EL (cell line): ENCODE measurements around the gene SLC39A8.
"Not testable (repeated sequence)": the region's sequence is repeated elsewhere in the genome, so short reads cannot be mapped to it uniquely, and the experiment has no call there.

Source experiments
- DNase-seq: peaks from one replicate; pipeline ENCODE4 v3.0.0-alpha.2; 2016

The SLC39A8 gene

DNA sequence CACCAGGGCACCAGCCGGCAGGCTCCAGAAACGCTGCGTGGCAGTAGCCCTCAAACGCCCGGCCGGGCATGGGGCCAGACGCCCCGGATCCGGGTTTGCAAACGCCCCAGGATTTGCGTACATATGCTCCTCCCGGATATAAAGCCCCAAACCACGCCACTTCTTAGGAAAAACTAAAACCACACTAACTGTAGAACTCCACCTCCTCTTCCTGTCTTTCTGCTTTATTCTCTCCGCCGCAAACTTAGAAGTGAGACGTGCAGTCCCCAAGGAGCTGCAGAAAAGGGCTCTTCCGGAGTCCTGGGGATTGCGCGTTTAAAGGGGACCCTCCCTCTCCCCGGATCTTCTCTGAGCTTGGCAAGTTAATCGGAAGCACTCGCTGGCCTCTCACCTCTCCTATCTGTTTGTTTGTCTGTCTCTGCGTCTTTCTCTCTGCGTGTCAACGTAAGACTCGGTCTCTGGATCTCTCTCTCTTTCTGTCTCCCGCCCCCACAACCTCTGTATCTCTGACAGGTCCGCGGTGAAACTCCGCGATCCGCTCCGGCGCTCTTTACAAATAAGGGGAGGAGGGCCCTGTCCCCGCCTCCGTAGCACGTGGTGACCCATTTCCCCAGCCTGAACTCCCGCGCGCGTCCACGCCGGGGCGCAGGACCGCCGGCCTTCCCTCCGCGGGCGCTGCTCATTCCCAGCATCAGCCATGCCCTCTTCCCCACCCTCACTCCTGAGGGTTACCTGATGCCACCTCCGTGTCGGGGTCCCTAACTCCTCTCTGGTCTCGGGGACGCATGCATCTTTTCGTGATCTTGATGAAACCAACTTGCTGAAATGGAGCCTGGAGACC, at the start of gene SLC39A8:
TSS of gene SLC39A8 (minus strand) at position 529 of the 841 bp plus-strand sequence. CDS start 820 bp downstream, outside the sequence.
- peak; percentile 78 for DNase-seq

DNA sequence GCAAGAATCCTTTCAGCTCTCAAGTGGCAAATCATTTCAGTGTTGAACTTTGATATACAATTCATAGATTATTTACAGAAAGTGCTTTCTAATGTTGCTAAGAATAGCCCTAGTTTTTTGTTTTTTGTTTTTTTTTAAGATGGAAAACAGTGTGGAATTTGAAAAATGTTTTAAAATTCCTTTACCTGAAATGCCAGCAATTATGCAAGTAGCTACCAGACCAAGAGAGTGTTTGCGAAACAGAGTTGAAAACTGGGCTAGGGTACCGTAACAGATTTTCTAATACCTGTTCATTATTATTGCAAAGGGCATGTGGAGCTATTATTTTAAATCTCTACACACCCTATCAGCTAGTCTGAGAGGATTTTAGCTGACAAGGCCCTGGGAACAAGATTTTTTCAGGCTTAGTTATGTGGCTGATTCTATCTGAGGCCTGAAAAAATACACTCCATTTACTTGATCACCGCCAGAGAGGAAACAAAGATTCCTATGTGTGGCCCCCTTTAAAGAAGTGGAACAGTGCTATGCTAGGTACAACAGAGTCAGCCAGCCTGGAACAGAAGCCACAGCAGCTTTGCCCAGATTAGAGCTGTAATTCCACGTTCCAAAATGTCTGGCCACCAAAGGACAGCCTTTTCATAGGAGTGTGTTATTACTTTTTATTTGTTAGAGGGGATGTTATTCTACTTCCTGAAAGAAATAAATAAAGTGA, 46.9 kb upstream of the SLC39A8 start:
- no peak for DNase-seq

DNA sequence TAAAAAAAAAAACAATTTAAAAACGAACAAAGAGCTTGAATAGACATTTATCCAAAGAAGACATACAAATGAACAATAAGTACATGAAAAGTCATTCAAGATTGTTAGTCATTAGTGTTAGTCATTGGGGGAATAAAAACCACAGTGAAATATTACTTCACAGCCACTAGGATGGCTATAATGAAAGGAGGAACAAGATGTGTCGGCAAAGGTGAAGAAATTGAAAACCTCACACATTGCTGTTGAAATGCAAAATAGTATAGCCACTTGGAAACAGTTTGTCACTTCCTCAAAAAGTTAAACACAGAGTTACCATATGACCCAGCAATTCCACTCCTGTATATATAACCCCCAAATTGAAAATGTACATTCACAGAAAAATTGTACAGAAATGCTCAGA, 45.2 kb upstream of the SLC39A8 start:
- peak; percentile 8 for DNase-seq

DNA sequence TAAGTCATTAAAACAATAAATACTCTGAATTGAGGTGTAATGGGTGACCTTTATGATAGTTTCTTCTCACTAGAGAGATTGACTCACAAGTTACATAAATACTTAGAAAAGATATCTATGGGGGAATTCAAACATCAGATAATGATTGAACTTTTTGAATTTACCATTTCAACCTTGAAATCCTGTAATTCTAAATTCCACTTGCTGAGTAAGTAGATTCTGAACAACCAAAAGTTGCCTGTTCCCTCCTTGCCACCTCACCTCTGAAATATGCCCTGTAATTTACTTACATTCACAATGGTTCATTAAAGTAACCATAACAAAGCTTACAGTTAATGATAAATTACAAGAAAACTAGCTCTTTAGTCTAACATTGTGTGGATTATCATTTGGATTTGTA, 43.3 kb upstream of the SLC39A8 start:
- no peak for DNase-seq

DNA sequence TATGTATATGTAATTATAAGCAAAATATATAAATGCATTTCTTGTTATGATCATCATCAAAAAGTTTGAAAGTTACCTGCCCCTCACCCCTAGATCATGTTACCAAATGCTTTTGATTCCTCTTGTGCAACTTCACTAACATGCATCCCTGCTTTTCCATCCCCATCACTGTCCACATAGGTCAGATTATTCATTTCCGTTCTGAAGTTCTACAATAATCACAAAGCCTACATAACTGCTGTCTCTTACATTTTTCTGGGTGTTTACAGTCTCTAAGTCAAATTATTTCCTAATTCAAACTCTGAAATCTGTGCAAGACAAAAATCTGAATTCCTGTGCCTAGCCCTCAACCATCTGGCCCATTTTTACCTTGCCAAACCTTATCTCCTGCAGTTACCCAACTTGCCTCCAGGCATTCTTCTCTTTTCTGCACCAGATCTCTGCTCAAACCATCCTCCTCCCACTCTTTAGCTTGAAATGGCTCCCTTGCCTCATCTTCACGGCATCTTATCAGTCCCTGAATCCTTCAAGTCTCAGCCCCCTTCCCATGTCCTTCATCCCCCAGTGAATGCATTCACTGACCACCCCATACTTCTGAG, 42.4 kb upstream of the SLC39A8 start:
- peak; percentile 6 for DNase-seq

DNA sequence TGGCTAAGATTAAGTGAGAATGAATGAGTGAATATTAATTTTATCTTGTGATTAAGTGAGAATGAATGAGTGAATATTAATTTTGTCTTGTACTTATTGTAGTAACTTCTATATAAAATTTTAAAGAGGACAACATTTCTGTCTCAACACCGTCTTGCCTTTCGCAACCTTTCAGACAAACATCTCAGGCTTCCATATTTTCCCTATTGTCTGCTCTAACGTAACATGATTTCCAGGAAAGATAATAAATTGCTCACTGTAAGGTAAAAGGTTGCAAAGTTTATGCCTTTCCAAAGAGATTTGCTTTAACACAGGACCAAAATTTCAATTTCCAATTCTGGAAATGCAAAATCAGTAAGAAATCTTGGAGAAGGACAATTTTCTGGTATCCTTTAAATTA, 41.7 kb upstream of the SLC39A8 start:
- DNase-seq, result no peak

DNA sequence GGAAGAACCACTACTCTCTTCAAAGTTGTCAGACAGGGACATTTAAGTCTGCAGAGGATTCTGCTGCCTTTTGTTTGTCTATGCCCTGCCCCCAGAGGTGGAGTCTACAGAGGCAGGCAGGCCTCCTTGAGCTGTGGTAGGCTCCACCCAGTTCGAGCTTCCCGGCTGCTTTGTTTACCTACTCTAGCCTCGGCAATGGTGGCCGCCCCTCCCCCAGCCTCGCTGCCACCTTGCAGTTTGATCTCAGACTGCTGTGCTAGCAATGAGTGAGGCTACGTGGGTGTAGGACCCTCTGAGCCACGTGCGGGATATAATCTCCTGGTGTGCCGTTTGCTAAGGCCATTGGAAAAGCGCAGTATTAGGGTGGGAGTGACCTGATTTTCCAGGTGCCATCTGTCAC, 35.0 kb upstream of the SLC39A8 start:
- not testable (repeated sequence) for DNase-seq

DNA sequence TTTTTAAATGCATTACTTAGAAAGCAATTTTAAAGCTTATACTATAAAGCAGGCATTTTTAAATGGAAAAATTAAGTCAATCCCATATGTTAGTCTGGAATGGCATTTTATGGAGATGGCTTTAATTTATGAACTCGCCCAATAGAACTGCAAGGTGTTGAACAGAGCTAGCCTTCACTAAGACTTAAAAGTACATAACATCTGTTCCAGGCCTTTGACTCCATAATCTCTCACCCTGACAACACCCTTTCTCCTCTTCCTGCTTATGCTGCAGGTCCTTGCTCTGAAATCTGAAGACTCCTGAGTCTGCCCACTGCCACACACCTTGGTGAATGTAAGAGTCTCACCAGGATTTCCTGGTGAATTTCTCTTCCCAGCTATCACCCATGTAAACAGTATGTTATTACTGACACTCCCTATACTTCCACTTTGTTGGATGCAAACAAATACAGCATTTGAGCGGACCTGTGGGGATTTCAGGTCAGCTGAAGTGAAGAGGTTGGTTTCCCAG, 17.7 kb upstream of the SLC39A8 start:
- DNase-seq, result no peak

DNA sequence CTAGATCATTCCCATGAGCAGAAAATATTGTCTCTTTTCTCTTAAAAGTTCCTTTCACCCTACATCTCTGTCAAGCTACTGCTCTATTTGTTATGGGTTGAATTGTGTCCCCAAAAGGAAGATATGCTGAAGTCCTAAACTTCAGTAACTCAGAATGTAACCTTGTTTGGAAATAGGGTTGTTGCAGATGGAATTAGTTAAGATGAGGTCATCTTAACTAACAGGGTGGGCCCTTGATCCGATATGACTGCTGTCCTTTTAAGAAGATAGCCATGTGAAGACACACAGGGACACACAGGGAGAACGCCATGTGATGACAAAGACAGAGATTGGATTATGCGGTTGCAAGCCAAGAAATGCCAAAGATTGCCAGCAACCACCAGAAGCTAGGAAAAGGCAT, 12.8 kb upstream of the SLC39A8 start:
- DNase-seq, result no peak

DNA sequence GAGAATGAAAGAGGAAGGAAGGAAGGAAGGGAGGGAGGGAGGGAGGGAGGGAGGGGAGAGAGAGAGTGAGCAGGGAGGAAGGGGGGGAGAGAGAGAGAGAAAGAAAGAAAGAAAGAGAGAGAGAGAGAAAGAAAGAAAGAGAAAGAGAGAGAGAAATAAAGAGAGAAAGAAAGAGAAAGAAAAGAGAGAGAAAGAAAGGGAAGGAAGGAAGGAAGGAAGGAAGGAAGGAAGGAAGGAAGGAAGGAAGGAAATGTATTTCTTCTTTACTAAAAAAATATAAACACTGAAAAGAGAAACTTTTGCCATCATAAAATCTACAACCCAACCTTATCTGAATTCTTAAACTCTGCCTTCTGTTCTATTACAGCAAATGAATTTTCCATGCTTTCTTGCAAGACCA, 12.4 kb upstream of the SLC39A8 start:
- not testable (repeated sequence) for DNase-seq

DNA sequence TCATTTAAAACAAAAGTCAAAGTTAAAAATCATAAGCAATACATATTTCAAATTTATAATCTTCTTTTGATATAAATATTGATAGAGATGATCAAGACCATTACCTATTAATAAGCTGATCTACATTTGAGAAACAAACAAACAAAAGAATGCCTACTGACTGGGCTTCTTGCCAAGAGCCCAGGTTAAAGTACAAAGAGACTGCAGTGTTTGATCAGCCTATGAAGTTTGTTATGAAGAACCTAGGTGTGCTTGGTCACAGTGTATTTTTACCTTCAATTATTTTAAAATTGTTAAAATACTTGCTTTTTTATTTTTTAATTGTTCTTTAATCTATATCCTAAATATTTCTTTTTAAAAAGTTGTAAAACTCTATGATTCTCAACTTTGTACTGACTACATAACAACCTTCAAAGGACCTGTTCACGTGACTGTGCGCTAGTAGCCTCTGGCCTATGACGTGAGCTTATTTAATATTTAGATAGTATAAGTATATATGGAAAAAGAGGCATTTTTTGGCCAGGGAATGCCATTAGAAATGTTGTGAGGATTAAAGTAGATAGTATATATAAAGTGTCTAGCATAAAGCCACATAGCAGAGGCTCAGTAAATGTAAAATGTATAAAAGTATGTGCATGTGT, 11.4 kb upstream of the SLC39A8 start:
- no peak for DNase-seq

DNA sequence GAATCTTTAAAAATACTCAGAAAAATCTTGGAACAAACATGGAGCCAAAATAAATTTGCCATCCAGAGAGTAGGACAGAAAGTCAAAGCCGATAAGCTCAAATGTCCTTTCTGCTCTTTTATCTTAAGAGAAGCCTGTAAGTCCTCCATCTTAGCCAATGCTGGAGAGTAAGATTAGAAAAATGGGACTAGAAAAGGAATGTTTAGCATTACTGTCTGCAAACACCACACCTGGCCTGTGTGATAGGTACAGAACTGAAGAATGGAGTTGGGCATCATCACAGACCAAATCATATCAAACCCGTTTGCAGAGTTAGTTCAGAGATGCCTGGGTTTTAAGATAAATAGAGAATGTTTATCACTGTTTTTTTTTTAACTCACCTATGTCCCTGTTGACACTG, 10.5 kb upstream of the SLC39A8 start:
- no peak for DNase-seq

DNA sequence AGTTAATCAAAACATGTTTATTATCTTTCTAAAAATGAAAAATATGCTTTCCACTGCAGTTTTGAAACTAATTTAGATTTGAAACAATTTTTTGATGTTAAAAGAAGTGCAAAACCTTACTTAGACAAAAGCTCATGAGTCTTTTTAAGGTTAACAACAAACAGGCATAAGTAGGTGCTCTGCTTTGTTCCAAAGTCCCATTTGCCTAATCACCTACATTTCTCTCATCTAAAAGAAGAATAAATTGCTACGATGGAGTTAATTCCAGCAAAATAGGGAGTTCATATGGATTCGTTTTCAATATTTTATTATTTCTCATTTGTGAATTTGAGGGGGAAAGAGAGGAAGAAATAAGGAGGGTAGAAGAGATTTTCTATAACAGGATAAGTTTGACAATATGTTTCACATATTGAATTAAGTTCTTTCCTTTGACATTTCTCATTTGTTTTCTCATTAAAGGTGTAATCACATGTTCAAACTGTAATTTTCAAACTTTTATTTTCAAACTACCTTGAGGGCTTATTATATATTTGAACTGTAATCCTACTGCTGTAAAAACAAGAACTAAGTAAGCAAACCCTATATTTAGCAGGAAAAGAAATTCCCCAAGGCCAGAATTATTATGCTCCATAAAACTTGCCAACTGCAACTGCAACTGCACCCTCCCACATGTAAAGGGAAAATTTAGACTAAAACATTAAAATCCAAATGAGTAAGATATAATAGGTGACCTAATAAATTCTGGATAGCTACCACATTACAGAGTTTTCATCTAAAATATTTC, 9.6 kb upstream of the SLC39A8 start:
- no peak for DNase-seq

DNA sequence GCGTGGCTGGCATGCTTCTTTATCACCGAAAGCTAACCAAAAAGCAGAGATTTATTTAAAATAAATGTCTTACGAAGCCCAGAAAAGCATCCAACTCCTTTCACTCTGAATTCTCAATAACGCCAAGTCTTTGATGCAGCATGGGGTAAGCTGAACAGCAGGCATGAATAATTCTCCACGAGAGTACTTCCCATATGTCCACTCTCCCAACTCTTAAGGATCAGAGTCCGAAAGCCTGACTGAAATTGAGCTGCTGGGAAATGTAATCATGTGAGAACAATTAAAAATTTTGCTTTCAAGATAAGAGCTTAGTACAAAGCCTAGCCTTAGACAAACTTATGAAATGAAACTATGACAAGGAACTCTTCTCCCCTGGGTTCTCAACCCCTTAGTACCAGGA, 7.5 kb upstream of the SLC39A8 start:
- no peak for DNase-seq

DNA sequence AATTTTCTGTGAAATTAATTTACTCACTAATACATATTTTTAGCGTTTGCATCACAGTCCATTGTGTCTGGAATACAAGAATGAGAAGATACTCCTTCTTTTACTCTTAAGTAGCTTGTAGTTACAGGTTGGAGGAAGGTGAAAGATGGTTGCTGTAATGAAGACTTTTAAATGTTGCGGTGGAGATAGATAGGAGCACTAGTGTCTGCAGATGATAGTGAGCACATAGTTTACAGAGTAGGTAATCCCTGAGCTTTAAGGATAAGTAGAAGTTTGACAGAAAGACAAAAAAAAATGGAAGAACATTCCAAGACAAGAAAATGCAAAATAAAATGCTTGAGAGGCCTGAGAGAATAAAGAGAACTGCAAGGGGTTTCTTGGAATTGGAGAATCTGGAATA, 5.4 kb upstream of the SLC39A8 start:
- no peak for DNase-seq

DNA sequence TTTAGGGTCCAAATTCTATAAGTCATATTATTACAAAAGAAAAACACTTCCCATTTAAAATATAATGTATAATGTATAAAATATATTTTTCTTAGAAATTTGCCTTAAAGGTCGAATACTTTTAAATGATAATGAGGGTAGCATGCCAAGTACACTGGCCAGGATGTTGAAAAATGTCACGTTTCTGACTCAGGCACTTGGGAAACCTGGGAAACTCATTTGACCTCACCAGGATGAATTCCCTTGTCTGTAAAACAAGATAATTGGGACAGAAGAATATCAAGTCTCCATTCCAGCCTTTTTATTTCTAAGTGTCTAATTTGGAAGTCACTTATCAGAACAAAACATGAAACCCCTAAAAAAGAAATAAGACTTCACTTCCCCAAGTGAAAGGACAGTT, 3.4 kb upstream of the SLC39A8 start:
- DNase-seq, result no peak

DNA sequence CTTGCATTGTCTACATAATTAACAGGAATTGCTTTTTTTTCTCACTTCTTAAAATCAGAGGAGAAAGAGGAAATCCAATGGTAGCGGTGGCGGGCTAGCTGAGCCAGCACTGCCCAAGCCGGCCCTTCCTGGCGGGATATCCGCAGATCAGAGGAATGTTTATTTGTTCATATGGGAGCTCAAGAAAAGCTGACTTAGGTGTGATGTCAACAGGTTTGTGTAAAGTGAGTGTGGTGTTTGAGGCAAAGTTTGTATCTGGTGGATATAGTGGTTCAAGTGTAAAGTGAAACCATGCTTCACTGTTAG, 466 bp upstream of the SLC39A8 start:
- DNase-seq, result no peak

DNA sequence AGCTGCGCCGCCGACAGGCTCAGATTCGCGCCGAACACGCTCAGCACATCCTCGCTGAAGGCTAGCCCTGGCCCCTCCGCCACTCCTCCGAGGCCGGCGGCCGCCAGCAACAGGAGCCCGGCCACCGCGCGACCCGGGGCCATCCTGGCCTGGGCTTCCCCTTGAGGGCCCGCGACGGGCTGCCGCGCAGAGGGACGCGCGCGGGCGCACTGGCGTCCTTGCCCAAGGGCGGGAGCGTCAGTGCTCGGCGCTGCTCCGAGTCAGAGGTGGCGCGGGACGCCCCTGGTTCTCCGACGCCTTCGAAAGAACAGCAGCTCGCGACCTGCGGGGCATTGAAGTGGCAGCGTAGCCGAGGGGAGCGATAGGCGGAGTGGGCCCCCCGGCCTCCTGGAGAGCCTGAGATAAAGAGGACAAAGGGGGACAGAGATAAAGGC, 745 bp downstream of the SLC39A8 start:
- peak; percentile 51 for DNase-seq

DNA sequence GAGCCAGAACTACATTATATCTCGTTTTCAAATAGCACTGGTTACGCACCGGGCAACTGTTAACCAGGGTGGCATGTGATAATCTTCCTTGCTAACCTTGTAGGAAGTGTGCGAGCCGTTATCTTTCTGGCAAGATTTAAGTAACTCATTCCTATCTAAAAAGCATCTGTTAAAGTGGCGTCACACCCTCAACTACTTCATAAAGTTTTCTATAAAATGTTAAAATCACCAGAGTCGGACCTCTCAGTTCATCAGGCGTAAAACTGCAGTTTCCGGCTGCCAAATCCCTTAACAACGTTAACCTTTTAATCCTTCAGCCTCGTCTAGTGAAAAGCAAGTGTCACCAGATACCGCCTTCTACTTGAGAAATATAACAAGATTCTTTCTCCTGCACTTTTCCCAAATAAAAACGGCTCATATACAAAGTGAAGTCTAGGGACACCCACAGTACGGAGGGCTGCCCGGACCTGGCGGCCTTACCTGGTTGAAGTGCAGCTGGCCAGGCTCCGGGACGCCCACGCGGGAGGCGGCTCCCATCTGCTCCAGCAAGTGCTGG, 1.2 kb downstream of the SLC39A8 start:
- no peak for DNase-seq

DNA sequence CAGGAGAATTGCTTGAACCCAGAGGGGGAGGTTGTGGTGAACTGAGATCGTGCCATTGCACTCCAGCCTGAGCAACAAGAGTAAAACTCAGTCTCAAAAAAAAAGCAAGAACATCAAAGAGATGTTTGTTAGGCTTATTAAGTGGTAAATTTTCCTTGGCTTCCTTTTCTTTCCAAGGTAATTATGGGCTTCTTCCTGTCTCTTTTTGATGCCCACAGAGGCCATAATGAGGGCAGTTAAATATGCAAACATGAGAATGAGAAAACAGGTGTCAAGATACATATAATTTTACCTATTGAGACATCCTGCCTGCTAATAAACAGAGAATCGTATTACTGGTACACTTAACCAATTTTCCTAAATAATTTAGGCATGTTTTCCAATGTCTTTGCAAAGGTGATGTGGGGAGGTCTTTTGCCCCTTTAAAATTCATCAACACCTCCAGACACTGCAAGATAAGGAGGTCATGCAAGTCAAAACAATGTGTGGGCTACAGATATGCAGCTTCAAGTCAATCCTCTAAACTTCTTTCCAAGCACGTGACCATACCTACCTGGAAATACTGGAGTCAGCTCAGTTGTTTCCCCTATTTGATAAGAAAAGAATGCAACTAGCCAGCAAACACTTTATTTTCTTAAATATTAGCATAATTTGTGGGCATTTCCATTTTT, 2.7 kb downstream of the SLC39A8 start:
- DNase-seq, result no peak

DNA sequence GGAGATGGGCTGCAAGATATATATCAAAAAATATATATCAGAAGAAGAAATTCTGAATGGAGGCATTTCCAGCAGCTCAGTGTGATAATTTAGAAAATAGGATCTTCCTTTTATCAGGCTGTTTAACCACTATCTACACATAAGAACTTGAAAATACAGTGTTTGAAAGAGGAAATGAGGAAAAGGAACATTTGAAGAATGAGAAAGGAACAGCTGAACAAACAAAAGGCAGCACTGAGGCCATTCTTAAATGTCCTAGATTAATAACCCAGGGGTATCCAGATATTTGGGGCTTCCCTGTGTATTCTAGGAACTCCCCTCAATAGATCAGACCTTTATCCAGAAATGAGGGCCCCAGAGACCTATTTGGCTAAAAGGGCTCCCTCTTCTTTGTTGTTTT, 4.1 kb downstream of the SLC39A8 start:
- no peak for DNase-seq

DNA sequence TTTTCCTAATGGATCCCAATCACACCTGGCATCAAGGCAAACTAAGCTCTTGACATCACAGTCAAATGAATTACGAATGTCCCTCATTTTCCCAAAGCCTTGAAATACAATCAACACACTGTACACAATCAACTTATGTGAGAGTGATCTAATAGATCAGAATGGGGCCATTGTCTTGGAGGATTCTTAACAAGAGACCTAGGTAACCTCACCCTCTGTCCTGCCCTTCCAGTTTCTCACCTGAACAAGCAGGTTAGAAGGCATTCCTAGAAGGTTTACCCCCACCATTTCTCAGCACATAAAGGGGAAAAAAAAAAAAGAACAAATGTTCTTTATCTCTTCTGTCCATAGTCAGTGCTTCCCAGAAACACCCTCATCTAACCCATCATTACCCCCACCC, 6.3 kb downstream of the SLC39A8 start:
- DNase-seq, result no peak
